H1 (cell line): ENCODE results near the gene MAPKAPK2. TPM values are rescaled to one million over a fixed set of nuclear protein-coding genes. Genes with fewer than 3 reads are reported as not detected.

ENCODE experiments used
- CHD7 ChIP-seq: fragments of 300-600 bp; sonication (generic); IDR thresholded peaks from 2 replicates; pipeline ENCODE4 v1.7.1; 2012; ENCODE audit warnings: low read length, moderate library complexity, mild to moderate bottlenecking, inconsistent platforms; ENCODE audit not compliant: insufficient replicate concordance
- SRF ChIP-seq: IDR thresholded peaks from 2 replicates; pipeline ENCODE4 v1.6.1; 2011; ENCODE audit warnings: mild to moderate bottlenecking, low read depth, low read length, moderate library complexity
- polyA plus RNA-seq, 7 experiments: library from polyadenylated mRNA; depleted of rRNA in 3 of 7; stranded (reverse) in 5 of 7; unstranded in 2 of 7; fragments of >200 nt in 5 of 7; fragments of 200-250 nt in 2 of 7; gene quantifications; 1 replicate in 5 of 7; 2 replicates in 1 of 7; 4 replicates in 1 of 7; pipeline versions ENCODE4 v1.2.1 to v1.2.3, GENCODE V29; 2011 to 2013; ENCODE audit warnings: missing spikeins in 2 of 7, mixed read lengths in 2 of 7
- total RNA-seq: library from RNA; stranded (reverse); fragmentation: NEBNext Ultra II Directional; extraction: Animal tissue kit (Norgen Biotek cat#: 25700); gene quantifications from 2 replicates; pipeline ENCODE4 v1.2.1, GENCODE V29; 2021

Gene MAPKAPK2
- total and polyA plus RNA-seq, 2 of the 8 experiments (the other 6 are each of a cell fraction or from before 2014, with no cell fraction given) = 27.5 to 44.9 TPM

- TF ChIP-seq CHD7 (no peak), SRF (no peak)
- TF ChIP-seq, all 59 proteins: peak for 2
Measured at GRCh38 chr1:206761159-206761768, 76.6 kb downstream of the MAPKAPK2 start (continued).
